ENCODE results near the gene WDR81. TPM values are rescaled to one million over a fixed set of nuclear protein-coding genes. Genes with fewer than 3 reads are reported as not detected.

The WDR81 gene
- total and polyA plus RNA-seq, 10 of the 15 experiments (the other 5 are each of a cell fraction or from before 2014, with no cell fraction given), result 0.13 to 22.4 (median 7.3) TPM; not detected in 1

DNA sequence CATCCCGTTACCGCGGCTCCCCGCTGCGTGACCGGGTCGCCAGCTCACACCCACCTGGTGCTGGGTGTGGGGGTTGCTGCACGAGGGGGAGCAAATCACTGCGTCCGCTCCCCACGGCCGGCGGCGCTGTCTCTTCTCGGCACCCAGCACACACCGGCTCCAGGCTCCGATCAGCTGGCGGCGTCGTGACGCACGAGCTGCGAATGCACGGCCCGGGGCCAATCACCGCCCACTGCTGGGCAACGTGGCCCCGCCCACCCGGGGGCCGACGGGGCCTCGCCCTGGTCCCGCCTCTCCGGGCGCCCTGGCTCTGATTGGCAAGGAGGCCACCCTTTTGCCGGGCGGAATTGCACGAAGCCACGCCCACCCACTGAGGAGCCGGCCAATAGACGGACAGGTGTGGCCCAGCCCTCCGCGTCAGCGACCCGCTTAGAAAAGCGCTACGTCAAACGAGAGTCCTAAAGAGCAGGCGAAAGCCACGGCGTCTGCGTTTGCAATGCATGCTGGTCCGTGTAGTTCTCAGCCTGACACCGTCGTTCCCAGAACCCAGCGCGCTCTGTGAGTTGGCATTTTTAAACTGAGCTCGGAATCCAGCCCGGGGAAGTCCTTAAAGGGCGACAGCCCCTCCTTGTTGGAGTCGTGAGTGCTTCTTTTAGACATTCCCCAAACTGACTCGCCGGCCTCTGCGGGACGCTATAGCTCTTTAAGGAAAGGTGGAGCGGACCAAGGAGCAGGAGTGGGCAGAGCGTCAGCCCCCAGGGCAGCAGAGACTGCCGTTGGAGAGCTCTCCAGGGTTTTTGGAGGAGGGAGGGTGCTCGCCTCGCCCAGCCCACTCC lies 8.2 kb upstream of the WDR81 start (continued):
- no peak for TF ChIP-seq ZZZ3 (IDR thresholded peaks at IDR 0.05; ENCODE audit: control insufficient read depth, insufficient read length, low read depth)
- no peak for TF ChIP-seq ZNF274 (IDR thresholded peaks at IDR 0.05; ENCODE audit: insufficient read depth, insufficient read length)
- TF ChIP-seq, protein P1, sequence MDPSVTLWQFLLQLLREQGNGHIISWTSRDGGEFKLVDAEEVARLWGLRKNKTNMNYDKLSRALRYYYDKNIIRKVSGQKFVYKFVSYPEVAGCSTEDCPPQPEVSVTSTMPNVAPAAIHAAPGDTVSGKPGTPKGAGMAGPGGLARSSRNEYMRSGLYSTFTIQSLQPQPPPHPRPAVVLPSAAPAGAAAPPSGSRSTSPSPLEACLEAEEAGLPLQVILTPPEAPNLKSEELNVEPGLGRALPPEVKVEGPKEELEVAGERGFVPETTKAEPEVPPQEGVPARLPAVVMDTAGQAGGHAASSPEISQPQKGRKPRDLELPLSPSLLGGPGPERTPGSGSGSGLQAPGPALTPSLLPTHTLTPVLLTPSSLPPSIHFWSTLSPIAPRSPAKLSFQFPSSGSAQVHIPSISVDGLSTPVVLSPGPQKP (IDR thresholded peaks at IDR 0.05; ENCODE audit: low read depth, low read length), result peak; percentile 18
- TF ChIP-seq POLR2AphosphoS5 (IDR thresholded peaks at IDR 0.05; ENCODE audit: low read length), result peak; percentile 97
- peak; percentile 81 for TF ChIP-seq SMARCA5 (IDR thresholded peaks at IDR 0.05)
- TF ChIP-seq SPI1 (IDR thresholded peaks at IDR 0.05; ENCODE audit: borderline replicate concordance, insufficient read depth, low read depth, low read length), result no peak
- no peak for TF ChIP-seq HDAC2 (IDR thresholded peaks at IDR 0.05)
- TF ChIP-seq, protein P2, sequence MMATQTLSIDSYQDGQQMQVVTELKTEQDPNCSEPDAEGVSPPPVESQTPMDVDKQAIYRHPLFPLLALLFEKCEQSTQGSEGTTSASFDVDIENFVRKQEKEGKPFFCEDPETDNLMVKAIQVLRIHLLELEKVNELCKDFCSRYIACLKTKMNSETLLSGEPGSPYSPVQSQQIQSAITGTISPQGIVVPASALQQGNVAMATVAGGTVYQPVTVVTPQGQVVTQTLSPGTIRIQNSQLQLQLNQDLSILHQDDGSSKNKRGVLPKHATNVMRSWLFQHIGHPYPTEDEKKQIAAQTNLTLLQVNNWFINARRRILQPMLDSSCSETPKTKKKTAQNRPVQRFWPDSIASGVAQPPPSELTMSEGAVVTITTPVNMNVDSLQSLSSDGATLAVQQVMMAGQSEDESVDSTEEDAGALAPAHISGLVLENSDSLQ (IDR thresholded peaks at IDR 0.05), result peak; percentile 99
- TF ChIP-seq EP300 (IDR thresholded peaks at IDR 0.05; ENCODE audit: borderline replicate concordance in 1 of 2, control insufficient read depth in 1 of 2, low read depth in 2 of 2, low read length in 2 of 2), result no peak
- peak; percentile 76 for TF ChIP-seq FOS (IDR thresholded peaks at IDR 0.05; ENCODE audit: borderline replicate concordance, extremely low read depth, insufficient read length)
- peak; percentile 81; the same call in 1 of the 3 replicates for TF ChIP-seq POU2F2 (IDR thresholded peaks at IDR 0.05; ENCODE audit: borderline replicate concordance, low read depth, low read length)
- no peak for TF ChIP-seq CBX3 (IDR thresholded peaks at IDR 0.05; ENCODE audit: borderline replicate concordance, low read depth)
- no peak; the same call in 1 of the 2 replicates for TF ChIP-seq STAT1 (conservative IDR thresholded peaks at IDR 0.05)
- TF ChIP-seq RELA (IDR thresholded peaks at IDR 0.05; ENCODE audit: borderline replicate concordance, partially characterized antibody), result peak; percentile 33
- TF ChIP-seq, protein P3, sequence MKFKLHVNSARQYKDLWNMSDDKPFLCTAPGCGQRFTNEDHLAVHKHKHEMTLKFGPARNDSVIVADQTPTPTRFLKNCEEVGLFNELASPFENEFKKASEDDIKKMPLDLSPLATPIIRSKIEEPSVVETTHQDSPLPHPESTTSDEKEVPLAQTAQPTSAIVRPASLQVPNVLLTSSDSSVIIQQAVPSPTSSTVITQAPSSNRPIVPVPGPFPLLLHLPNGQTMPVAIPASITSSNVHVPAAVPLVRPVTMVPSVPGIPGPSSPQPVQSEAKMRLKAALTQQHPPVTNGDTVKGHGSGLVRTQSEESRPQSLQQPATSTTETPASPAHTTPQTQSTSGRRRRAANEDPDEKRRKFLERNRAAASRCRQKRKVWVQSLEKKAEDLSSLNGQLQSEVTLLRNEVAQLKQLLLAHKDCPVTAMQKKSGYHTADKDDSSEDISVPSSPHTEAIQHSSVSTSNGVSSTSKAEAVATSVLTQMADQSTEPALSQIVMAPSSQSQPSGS (IDR thresholded peaks at IDR 0.05; ENCODE audit: low read length), result no peak
- peak; percentile 51; the same call in 1 of the 2 replicates for TF ChIP-seq TBL1XR1 (IDR thresholded peaks at IDR 0.05; ENCODE audit: low read depth, low read length)
- peak; percentile 97 for TF ChIP-seq BACH1 (IDR thresholded peaks at IDR 0.05; ENCODE audit: borderline replicate concordance)
- TF ChIP-seq, protein P4, sequence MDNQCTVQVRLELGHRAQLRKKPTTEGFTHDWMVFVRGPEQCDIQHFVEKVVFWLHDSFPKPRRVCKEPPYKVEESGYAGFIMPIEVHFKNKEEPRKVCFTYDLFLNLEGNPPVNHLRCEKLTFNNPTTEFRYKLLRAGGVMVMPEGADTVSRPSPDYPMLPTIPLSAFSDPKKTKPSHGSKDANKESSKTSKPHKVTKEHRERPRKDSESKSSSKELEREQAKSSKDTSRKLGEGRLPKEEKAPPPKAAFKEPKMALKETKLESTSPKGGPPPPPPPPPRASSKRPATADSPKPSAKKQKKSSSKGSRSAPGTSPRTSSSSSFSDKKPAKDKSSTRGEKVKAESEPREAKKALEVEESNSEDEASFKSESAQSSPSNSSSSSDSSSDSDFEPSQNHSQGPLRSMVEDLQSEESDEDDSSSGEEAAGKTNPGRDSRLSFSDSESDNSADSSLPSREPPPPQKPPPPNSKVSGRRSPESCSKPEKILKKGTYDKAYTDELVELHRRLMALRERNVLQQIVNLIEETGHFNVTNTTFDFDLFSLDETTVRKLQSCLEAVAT (IDR thresholded peaks at IDR 0.05), result no peak; the same call in 1 of the 2 replicates
- TF ChIP-seq LARP7 (IDR thresholded peaks at IDR 0.05), result peak; percentile 63; the same call in 1 of the 2 replicates
- no peak for TF ChIP-seq FOXK2 (IDR thresholded peaks at IDR 0.05)
- TF ChIP-seq TCF3 (IDR thresholded peaks at IDR 0.05; ENCODE audit: borderline replicate concordance, insufficient read depth, low read depth, low read length), result 0 out of 2 replicates have a peak, but pooled peaks have one; percentile 53
- TF ChIP-seq NBN (IDR thresholded peaks at IDR 0.05), result no peak; the same call in 1 of the 2 replicates
- TF ChIP-seq TCF12 (IDR thresholded peaks at IDR 0.05; ENCODE audit: low read depth, low read length), result peak; percentile 51; the same call in 1 of the 2 replicates
- no peak for TF ChIP-seq TCF7 (IDR thresholded peaks at IDR 0.05; ENCODE audit: borderline replicate concordance)

Data from GM12878 (cell line).